NB4 (cell line): ENCODE data around the gene CA5A.

Source experiments
- DNase-seq: peaks from one replicate; pipeline ENCODE4 v3.0.0; 2010; ENCODE audit warnings: low read depth
- H3K4me3 ChIP-seq: one replicate; pipeline ENCODE4 v1.5.1; 2011; ENCODE audit warnings: mild to moderate bottlenecking, low read depth, low read length, moderate library complexity
- MYC ChIP-seq: IDR thresholded peaks from 2 replicates; pipeline ENCODE4 v1.6.1; 2011; ENCODE audit warnings: low read depth, low read length
- POLR2A ChIP-seq: IDR thresholded peaks from 2 replicates; pipeline ENCODE4 v1.6.1; 2011; ENCODE audit warnings: mild to moderate bottlenecking; ENCODE audit not compliant: insufficient read length; ENCODE audit errors: extremely low read depth
- TF ChIP-seq, protein P1 (sequence below): IDR thresholded peaks from one replicate; pipeline ENCODE4 v1.5.1; 2012; ENCODE audit warnings: low read depth, low read length
- TF ChIP-seq, protein P2 (sequence below): IDR thresholded peaks from 2 replicates; pipeline ENCODE4 v1.6.1; 2011; ENCODE audit warnings: low read depth, low read length

The CA5A gene

DNA sequence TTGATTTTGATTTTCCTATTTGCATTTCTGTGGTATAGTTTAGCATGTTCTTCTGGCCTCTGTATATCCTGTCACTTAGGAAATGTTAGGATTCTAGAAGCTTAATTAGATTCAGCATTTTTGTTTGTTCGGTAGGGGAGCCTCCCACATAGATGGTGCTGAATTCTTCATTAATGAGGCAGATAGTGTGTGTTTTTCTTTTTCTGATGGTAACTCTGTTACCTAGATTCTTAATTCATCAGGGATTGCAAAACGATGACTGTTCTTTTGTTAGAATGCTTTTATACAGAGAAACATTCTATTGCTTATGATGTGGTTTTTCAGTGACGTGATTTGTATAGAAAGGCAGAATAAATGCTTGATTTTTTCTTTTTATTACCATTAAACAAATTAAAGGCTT is 33.9 kb upstream of the CA5A start:
- no peak for DNase-seq
- TF ChIP-seq, protein P1, sequence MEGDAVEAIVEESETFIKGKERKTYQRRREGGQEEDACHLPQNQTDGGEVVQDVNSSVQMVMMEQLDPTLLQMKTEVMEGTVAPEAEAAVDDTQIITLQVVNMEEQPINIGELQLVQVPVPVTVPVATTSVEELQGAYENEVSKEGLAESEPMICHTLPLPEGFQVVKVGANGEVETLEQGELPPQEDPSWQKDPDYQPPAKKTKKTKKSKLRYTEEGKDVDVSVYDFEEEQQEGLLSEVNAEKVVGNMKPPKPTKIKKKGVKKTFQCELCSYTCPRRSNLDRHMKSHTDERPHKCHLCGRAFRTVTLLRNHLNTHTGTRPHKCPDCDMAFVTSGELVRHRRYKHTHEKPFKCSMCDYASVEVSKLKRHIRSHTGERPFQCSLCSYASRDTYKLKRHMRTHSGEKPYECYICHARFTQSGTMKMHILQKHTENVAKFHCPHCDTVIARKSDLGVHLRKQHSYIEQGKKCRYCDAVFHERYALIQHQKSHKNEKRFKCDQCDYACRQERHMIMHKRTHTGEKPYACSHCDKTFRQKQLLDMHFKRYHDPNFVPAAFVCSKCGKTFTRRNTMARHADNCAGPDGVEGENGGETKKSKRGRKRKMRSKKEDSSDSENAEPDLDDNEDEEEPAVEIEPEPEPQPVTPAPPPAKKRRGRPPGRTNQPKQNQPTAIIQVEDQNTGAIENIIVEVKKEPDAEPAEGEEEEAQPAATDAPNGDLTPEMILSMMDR, result no peak
- TF ChIP-seq, protein P2, sequence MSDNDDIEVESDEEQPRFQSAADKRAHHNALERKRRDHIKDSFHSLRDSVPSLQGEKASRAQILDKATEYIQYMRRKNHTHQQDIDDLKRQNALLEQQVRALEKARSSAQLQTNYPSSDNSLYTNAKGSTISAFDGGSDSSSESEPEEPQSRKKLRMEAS, result no peak
- TF ChIP-seq POLR2A (no peak), MYC (no peak)
- H3K4me3 ChIP-seq, result no peak overlapping the region

DNA sequence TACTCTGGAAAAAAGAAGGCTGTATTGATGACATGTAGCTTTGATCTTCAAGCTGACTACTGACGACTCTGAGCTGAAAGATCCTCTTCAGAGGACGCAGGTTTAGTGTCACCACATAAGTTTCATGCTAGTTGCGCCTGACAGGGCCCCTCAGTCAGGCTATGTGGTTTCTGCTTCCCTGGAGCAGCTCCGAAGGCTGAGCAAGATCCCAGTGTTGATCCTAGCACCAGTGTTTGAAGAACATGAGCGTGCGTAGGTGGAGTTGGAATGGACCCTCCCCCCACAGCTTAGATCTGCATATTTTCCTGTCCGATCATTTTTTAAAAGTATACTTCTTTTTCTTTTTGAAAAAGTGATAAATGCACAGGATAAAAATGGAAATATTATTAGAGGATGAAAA is 32.2 kb upstream of the CA5A start:
- no peak for DNase-seq
- TF ChIP-seq POLR2A (no peak), MYC (no peak)
- TF ChIP-seq, protein P2, result no peak
- H3K4me3 ChIP-seq, result no peak overlapping the region

DNA sequence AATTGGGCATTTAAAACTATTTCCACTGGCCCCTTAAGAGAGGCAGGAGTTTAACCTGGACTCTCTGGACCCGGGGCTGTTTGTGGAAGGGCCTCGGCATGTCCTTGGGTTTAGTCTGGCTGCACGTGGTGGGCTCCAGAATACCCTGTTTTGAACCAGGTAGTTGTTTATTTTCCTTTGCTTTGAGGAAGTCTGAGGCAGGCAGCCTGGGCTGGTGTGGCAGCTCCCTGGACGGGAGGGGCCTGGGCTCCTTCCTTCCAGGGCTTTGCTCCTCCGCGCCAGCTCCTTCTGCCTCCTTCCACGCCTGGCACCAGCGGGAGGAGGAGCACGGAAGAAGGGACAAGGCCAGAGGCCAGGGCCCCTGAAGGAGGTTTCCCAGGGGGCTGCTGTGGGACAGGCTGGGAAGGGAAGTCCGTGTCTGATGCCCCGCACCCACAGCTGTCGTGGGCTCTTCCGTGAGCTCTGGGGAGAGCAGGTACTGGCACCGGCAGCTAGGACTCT is 30.4 kb upstream of the CA5A start:
- TF ChIP-seq POLR2A, result no peak
- H3K4me3 ChIP-seq, result no peak overlapping the region
- no peak for DNase-seq

DNA sequence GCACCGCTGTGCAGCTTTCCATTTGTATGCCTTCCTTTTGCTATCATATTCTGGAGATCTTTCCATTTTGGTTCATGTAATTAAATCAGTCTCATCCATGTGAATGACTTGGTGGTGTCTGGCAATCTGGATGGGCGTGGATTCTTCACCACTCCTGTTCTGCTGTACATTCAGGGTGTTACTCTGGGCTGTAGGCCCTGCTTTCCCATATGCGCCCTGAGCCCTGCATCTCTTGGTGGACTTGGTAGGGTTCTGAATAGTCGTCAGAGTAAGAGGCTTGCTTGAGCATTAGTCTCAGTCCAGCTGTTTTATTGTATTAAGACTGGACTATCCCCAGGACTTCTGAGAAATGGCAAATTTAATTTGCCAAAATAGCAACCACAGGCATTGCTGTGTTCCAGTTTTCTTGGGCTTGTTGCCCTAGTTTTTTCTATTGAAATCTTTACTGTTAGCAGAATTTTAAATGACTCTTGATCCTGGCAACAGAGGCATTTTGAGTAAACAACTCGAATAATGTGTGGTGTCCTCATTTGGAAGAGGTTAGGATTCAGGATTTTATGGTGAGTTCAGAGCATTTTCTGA is 29.8 kb upstream of the CA5A start:
- no peak overlapping the region for H3K4me3 ChIP-seq
- DNase-seq, result no peak
- TF ChIP-seq, protein P1, result no peak
- TF ChIP-seq POLR2A (no peak), MYC (no peak)
- TF ChIP-seq, protein P2, result no peak

DNA sequence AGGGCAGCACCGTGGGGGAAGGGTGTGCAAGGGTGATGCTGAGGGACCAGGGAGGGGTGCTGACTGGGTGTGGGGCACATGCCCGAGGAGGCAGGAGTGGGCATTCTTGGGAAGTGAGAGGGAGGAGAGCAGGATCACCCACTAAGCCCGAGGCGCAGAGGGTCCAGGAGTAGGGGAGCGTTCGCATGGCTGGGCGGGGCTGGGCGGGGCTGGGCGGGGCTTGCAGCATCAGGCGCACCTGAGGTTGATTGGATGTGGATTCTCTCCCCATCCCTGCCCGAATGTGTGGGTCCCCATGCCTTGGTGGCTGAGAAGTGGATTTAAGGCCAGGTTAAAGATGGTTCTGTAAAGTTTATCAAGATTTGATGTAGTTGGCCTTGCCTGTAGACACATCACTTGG is 29.1 kb upstream of the CA5A start:
- no peak for DNase-seq
- H3K4me3 ChIP-seq, result no peak overlapping the region
- TF ChIP-seq, protein P2, result no peak
- TF ChIP-seq MYC (no peak), POLR2A (no peak)
- TF ChIP-seq, protein P1, result no peak

DNA sequence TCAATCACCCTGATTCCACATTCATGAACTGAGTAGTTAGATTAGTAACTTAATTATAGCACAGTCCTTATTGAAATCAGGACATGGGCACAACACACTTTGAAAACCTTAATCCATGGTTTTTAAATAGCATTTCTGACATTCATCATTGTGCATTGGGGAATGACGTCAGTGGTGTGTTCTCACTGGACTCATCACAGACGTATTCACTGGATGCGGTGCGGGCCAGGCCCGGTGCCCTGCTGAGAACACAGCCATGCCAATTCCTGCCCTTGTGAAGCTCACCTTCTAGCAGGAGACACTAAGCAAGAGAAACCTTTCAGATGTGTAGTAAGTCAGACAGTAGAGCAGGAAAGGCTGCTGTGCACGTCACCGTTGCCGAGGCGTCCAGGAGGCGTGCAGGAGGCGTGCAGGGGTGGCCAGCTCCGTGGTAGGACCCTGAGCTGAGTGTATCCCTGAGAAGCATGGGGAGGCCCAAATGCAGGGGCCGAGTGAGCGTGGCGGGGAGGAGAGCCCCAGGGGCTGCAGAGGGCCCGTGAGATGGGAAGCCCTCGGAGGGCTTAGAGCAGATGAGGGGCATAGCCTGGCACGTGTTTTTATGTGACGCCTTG is 27.8 kb upstream of the CA5A start:
- DNase-seq, result no peak
- TF ChIP-seq, protein P2, result no peak
- TF ChIP-seq, protein P1, result no peak
- TF ChIP-seq POLR2A (no peak), MYC (no peak)
- no peak overlapping the region for H3K4me3 ChIP-seq
